GM03348 (cell line): ENCODE results near the gene MAP4K4.
A peak's percentile ranks its signal among the peaks of the same experiment; 100 is the strongest.
"Not testable (repeated sequence)": the region's sequence is repeated elsewhere in the genome, so short reads cannot be mapped to it uniquely, and the experiment has no call there.

Experiments used
- DNase-seq: peaks from one replicate; pipeline ENCODE4 v3.0.0; 2012; ENCODE audit warnings: low spot score

Gene MAP4K4

DNA sequence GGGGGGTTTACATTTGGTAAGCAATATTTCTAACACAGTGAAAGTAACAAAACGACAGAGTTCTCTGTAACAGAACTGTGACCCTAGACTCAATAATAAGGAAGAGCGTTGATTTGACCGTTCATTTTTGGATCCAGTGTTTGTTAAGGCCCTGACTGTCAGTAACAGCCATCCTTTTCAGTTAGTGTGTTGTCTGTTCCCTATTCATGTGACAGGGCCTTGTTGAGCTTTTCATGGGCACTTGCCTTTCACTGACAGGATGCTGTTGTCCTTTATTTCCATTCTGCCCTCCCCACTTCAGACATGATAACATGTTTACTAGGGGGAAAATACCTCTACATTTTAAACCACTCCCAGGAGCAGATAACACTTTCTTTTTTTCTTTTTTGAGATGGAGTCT lies 45.8 kb downstream of the MAP4K4 start:
- no peak for DNase-seq

DNA sequence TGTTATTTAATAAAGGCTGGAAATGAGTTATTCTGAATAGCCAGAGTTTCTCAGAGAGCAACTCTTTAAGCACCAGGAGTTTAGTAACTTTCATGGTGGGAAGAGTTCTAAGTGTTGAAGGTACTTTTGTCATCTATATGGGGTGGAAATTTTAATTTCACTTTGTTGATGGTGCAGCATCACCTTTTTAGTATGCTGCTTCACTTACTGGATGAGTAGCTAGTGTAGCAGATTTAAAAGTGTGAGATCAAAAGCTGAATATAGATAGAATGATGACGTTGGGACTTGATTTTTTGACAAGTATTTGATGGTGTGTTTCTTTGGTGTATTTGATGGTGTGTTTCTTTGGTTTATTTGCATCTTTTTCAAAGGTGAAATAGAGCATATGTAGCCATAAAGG lies 47.3 kb downstream of the MAP4K4 start:
- no peak for DNase-seq

DNA sequence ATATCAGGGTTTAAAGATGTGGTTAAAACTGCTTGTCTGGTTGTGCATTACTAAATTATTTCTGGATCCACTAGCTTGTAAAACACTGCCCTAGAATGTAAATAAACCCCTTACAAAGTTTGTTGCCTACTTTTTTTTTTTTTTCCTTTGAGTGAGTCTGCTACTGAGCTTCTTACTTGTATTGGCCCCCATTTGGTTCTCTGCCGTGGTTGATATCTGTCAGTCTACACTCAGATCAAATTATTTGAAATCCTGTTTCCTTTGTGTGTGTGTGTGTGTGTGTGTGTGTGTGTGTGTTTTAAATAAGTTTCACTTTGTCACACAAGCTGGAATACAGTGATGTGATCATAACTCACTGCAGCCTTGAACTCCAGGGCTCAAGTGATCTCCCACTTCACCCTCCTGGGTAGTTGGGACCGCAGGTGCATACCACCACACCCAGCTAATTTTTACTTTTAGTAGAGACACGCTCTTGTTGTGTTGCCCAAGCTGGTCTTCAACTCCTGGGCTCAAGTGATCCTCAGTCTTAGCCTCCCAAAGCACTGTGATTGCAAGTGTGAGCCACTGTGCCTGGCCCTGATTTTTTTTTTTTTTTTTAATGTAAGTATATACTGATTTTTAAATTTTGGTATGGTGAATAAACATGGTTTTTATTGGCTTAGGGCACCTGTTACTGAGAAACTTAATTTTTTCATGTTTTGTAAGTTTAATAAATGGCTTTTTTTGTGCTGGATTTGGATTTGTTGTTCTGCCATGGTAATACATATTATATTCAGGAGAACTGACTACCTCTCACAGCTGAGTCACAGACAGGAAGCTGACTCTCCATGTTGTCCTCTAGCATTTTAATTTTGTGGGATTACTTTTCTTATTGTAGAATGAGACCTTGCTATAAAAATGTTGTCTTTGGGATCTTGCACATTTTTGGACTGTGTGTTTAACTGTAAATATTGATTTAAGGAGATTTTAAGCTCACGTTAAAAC lies 48.5 kb downstream of the MAP4K4 start:
- DNase-seq, result peak; percentile 59

DNA sequence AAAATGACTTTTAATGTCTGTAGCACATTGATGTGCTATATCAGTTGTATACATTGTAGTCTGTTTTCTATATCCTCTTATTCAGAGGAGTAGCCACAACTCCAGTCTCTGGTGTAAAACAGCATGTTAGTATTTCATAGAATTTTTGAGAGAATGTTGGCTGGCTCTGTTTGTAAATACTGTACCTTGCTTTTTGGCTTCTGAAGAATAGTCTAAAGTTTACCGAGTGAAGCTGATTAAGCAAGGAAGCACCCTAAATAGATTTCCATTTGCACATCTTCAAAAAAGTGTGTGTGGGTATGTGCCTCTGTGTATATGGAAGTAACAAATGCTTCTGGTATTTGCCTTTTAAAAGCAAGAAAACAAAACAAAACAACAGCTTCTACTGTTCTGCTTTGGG lies 50.5 kb downstream of the MAP4K4 start:
- no peak for DNase-seq

DNA sequence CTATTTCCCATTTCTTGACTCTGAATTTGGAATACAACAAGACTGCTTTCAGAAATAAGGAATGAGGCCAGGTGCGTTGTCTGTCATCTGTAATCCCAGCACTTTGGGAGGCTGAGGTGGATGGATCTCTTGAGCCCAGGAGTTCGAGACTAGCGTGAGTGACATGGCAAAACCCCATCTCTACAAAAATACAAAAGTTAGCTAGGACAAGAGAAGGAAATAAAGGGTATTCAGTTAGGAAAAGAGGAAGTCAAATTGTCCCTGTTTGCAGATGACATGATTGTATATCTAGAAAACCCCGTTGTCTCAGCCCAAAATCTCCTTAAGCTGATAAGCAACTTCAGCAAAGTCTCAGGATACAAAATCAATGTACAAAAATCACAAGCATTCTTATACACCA lies 51.0 kb downstream of the MAP4K4 start:
- DNase-seq, result not testable (repeated sequence)

DNA sequence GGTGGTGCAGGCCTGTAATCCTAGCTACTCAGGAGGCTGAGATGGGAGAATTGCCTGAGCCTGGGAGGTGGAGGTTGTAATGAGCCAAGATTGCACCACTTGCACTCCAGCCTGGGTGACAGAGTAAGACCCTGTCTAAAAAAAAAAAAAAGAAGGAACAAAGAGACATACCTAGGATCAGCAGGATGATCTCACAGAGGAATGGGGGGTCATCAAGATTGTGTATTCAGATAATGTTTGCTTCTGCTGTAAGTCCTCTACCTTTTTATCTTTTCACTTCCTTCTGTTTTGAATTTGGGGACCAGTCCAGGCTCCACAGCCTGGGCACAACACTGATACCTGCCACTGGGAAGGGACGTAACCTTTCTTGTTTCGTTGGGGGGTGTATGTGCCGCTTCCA lies 53.2 kb downstream of the MAP4K4 start:
- DNase-seq, result no peak

DNA sequence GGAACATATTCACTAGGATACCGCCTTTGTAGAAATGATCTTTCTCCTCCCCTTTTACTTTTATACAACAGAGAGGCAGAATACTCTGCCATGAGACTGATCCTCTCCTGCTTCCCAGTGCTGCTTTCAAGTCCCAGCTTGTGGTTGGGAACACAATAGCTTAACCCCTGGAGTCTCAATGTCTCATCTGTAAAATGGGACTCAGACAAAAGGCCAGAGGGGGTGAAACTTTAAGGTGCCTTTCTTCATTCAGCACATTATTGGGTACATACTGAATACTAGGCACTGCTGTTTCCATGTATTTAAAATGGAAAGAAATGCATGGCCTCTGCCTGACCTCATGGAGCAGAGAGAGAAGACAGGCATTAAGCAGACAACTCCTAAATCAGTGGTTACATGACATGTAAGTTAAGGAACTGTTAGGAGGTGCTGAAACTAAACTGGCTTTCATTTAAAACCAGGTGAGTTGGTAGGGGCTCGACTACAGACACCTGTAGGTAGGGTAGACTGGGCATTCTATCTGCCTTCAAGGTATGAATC lies 53.8 kb downstream of the MAP4K4 start:
- no peak for DNase-seq

DNA sequence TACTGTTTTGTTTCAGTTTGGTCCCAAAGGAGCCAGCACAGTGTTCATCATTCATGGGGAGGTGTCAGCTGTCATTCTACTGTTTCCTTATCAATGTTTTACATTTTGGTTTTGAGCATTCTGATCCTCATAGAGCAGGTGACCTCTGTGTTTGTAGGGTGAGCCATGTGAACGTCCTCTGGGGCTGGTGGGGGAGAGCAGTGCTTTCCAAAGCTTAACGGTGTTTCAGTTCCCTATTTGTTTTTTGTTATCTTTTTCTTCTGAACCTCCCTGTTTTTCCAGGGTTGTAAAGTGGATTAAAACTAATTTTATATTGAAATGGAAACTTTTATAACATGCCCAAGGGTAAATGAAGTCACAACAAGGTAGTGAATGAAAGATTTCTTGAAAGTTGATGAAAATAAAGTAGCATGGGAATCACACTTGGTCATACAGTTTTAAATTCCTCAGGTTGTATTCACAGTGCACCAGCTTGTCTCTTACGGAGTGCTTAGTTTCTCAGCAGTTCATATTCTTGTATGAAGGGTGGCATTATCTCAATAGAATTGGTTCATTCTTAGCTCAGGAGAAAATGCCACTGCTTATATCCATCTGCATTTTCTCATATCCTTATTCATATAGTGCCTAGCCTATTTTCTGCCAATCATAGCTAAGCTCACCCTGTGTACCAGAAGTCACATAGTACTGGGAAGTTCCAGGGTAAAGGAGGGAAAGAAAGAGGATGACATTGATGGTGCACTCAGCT lies 54.5 kb downstream of the MAP4K4 start:
- no peak for DNase-seq

DNA sequence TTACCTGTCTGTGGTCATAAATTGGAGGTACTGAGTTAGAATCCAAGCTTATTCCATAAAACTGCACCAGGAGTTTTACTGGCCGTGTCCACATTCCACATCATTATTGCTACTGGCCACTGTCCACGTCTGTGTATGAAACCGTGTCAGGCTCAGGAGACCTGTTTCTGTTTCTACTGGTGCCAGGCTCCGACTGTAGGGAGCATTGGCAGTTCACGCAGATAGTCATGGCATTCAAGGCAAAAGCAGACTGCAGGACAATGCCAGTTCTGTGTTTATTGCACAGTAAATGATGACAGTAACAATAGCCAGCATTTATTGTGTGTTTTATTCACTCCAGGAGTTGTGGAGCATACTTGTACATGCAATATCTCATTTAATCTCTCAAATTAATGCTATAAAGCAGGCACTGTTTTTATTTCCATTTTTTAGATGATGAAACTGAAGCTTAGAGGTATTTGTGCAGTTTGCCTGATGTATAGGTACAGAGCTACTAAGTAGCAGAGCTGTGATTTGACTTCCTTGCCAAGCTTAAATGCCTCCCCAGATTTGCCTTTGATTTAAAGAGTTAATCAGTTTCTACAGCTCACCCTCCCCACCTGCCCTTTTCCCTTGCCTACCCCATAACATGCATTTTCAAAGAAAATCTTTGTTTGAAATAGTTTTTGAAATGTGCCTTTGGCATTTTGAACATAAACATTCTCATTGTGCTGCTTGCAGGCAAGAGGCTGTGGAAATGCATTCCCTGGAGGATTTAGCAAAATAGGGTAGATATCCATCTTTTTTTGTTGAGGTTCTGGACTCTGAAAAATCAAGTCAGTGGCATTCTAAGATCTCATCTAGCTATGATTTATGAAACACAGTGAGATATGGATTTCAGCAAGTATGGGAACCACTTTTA lies 55.5 kb downstream of the MAP4K4 start:
- no peak for DNase-seq

DNA sequence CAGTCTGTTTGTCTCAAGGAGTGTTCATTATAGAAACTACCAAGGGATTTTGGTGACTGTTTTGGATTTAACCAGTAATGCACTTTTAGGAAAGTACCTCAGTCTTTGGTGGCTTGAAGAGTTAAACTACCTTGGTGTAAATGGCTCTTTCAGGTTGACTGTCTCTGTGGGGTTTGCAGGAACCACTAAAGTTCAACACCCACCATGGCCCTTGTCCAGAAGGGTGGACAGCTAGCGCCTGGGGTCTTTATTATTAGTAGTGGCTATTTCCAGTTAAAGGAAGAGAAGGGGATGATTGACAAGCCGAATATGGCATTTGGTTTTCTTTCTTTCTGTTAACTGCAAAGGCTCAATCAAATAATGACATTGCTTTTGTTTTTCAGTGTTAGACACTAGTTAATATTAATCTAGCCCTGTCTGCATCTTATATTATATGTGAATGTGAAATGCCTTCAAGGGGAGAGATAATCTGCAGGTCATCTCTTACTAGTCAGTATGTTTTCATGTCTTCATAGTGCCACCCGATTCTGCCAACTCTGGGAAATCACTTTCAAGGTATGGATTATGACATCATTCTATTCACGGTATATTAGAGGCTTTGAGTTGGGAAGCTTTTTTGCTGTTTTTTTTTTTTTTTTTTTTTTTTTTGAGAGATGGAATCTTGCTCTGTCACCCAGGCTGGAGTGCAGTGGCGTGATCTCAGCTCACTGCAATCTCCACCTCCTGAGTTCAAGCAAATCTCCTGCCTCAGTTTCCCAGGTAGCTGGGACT lies 56.4 kb downstream of the MAP4K4 start:
- DNase-seq, result no peak

DNA sequence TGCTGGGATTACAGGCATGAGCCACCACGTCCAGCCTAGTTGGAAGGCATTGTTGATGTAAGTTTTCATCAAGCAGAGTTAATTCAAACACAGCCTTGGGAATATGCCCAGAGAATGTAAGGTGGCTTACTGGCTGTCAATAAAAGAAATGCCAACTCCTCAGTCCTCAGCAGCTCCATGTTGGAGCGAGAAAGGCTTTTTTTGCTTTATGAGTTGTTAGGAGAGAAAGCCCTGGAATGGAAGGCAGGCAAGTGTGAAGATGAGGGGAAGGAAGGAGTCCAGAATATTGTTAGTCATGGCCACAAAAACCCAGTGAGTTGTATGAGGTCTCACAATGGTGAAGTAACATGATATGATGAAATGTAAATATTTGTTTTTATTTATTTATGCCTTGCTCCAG lies 57.1 kb downstream of the MAP4K4 start:
- DNase-seq, result peak; percentile 51

DNA sequence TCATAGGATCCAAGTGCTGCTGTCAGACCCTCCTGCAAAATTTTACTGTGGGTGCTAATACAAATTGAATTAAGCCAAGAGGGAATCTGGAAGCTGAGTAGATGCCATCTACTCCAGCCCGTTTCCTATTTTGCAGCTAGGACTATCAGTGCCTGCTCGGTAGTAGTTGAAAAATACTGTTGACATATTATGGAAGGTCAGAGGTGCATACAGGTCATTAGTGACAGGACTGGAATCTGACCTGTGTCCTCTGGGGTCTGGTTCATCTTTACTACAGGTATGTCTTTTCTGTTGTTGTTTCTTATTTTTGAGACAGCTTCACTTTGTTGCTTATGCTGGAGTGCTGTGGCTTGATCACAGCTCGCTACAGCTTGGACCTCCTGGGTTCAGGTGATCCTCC lies 58.8 kb downstream of the MAP4K4 start:
- DNase-seq, result no peak

DNA sequence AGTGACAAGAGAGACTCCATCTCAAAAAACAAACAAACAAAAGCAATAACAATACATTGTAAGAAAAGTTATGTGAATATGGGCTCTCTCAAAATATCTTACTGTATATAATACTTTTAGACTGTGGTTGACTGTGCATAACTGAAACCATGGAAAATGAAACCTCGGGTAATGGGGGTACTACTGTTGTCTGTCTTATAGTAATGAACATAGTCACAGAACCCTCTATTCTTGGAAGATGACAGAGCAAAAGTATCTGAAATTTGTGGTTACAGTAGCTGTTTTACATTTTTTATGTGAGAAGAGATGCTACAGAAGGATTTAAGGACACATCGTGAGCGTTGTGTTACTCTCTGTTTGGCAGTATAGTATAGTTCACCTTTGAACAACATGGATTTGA lies 60.5 kb downstream of the MAP4K4 start:
- no peak for DNase-seq

DNA sequence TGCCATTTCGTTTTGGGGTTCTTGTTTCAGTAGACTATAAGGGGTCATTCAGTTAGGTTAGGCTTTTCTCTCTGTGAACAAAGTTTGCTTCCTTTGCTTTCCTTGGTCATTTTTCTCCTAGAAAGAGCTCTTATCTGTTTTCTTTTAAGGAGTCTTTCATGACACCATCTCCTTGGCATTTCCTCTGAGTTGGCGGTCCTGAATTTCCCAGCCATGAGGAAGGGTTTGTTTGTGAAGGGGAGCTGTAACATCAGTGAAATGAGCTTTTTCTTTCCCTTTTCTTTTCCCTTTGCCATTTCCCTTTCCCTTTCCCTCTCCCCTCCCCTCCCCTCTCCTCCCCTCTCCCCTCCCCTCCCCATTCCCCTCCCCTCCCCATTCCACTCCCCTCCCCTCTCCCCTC lies 61.7 kb downstream of the MAP4K4 start:
- DNase-seq, result peak; percentile 82

DNA sequence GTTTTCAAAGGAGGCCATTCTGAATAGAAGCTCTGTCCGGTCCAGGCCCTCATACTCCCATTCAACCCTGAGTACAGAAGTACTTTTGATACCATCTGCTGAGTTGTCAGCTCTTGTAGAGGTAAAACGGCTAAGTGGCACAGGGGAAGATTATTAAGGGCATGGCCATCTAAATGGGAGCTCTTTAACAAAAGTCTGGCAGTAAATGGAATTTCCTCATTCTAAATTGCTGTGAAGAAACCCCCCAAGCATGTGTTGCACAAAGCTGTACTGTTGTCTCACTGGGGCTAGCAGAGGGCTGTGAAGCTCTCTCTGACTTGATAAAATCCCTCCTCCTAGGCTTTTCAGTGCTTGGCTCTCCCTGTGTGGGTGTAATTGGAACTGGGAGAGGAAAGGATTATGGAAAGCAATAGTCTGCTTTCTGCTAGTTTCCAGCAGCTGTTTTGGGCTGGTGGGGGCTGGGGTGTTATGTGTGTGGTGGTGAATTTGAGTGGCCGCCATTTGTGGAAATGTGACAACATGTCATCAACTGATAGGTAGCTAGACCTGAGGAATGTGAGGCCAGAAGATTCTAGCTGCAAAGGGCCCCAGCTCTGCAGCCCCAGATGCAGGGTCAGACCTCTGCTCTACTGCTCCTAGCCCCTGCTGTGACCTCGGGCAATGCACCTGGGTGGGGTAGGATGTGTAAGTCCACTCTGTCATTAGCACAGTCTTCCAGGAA lies 65.1 kb downstream of the MAP4K4 start:
- DNase-seq, result no peak

DNA sequence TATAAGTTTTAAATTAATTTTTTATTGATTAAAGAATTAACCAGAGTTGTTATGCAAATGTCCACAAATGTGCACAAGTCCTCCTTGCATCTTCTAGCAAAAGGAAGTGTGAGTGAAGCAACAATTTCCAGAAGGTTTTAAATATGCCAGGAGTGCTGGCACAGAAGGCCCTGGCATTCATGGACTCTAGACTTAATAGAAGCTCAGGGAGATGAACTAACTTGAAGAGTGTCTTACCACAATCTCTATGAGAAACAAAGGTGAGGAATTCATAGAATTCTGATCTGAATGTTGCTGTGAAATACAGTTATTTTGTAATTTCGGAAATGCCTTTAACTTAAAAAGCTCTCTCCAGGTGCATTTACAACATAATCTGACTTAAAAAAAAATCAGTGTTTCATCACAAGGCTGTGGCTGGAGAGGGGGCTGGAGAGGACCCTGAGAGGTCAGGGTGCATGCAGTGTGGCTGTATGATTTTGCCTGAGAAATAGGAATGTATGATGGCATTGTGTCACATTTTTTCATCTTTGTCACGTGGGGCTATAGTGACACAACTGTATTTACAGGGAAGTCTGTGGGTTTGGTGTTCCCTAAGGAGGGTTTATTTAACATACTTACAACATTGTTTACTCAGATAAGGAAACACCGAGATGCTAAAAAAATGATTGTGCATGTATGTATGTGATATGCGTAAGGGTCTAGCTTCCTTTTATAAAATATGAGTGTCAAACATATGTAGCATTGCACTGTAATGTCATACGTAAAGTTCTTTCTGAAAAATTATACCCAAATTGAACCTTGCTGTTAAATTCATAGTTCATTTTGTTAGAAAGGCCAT lies 66.2 kb downstream of the MAP4K4 start:
- DNase-seq, result peak; percentile 20

DNA sequence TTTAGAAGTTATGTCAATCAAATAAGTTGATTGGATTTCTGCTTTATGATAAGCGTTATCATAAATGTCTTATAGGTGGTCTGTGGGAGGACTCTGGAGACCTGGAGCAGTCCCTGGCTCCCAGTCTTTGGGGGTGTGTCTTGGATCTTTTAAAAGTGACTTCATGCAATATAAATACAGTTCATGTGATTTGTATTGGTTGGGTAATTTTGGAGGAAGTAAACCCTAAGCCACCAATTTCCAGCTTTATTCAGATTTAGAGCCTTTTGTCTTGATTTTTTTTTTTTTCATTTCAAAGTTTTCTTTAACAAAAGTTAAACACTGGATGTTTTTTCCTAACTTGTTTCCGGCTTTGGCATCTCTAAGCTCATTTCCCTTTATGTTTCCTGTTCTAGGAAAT lies 68.8 kb downstream of the MAP4K4 start:
- DNase-seq, result no peak

DNA sequence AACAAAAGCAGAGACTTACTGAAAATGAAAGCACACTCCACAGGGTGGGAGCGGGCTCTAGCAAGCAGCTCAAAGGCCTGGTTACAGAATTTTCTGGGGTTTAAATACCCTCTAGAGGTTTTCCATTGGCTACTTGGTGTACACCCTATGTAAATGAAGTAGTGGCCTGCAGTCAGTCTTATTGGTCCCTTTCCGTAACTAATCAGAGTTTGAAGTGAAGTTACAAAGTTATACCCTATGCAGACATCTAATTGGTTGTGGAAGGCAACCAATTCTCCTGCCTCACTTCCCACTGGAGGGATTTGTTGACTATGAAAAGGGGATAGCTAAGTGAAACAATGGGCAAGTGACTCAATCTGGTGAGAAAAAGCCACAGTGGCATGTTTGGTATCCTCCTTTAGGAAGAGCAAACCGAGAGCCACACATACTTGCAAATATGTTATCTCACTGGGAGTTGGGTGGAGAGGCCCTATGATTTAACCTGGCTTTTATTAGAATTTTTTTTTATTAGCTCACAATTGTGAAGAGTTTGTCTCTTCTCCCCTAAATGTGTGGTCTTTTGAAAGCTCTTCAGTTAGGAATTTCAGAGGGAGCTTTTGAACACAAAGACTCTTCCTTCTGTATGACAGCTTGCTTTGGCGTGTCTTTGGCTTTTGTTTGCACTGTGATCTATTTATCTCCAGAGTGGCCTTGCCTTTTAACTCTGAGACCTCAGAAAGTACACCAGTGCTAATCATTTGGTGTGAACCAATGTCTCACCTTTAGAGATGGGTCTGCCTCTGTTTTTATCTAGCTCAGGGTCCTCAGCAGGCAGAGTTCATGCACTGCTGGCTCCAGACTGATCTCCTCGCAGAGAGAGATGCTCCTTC lies 69.6 kb downstream of the MAP4K4 start:
- peak; percentile 78 for DNase-seq
